SK-N-SH (cell line): ENCODE data around the gene SMIM32. TPM values are rescaled to one million over a fixed set of nuclear protein-coding genes. Genes with fewer than 3 reads are reported as not detected.

Source experiments
- CTCF ChIA-PET: fragments of 300-600, 350-600 bp; formaldehyde crosslinking; extraction: SDS; loops from one replicate; lab custom pipeline; 2021; lab: Yijun Ruan, JAX
- POLR2A ChIA-PET: fragments of 350-600 bp; sonication (Branson Sonifier 250); formaldehyde crosslinking; extraction: SDS; loops from one replicate; lab custom pipeline; 2020; ENCODE audit warnings: antibody characterized with exemption, inconsistent platforms; lab: Yijun Ruan, JAX
- DNase-seq: peaks from one replicate; pipeline ENCODE4 v3.0.0; 2012
- H2AFZ ChIP-seq: fragments of 200-600 bp; sonication (generic); 2 replicates; pipeline ENCODE4 v1.8.1; 2016; ENCODE audit warnings: antibody characterized with exemption, mild to moderate bottlenecking, low read depth
- H3F3A ChIP-seq: fragments of 200-600 bp; sonication (generic); replicated peaks from 2 replicates; pipeline ENCODE3; 2016; ENCODE audit warnings: antibody characterized with exemption, mild to moderate bottlenecking; ENCODE audit not compliant: insufficient read depth
- H3K27ac ChIP-seq, 2 experiments: fragments of 200-500 bp in 1 of 2; fragments of 200-600 bp in 1 of 2; sonication (Bioruptor generic) in 1 of 2; sonication (generic), shearing (Covaris generic) in 1 of 2; 2 replicates each; pipeline versions ENCODE4 v1.5.1 to v1.6.1; 2014 to 2016; ENCODE audit warnings: low read depth in 2 of 2, inconsistent platforms in 1 of 2, low read length in 1 of 2, mild to moderate bottlenecking in 1 of 2, mixed read lengths in 1 of 2
- H3K27me3 ChIP-seq: fragments of 200-600 bp; sonication (generic), shearing (Covaris generic); 2 replicates; pipeline ENCODE4 v1.6.1; 2016; ENCODE audit warnings: mixed run types; ENCODE audit not compliant: insufficient read depth
- H3K36me3 ChIP-seq, 2 experiments: fragments of 200-500 bp in 1 of 2; fragments of 200-600 bp in 1 of 2; sonication (Bioruptor generic) in 1 of 2; sonication (generic) in 1 of 2; replicated peaks in 1 of 2; 2 replicates each; pipeline versions ENCODE3 to v1.5.1; 2014 to 2016; ENCODE audit warnings: low read length in 1 of 2, mild to moderate bottlenecking in 1 of 2; ENCODE audit not compliant: insufficient read depth in 2 of 2, control insufficient read depth in 1 of 2
- H3K4me1 ChIP-seq, 2 experiments: fragments of 200-500 bp in 1 of 2; fragments of 200-600 bp in 1 of 2; sonication (Bioruptor generic) in 1 of 2; sonication (generic), shearing (Covaris generic) in 1 of 2; 2 replicates each; pipeline versions ENCODE4 v1.5.1 to v1.6.1; 2014 to 2016; ENCODE audit warnings: low read depth in 1 of 2, low read length in 1 of 2, mixed run types in 1 of 2; ENCODE audit not compliant: insufficient read depth in 2 of 2, control insufficient read depth in 1 of 2
- H3K4me2 ChIP-seq: fragments of 200-600 bp; sonication (generic), shearing (Covaris generic); 2 replicates; pipeline ENCODE4 v1.6.1; 2017; ENCODE audit warnings: mixed run types
- H3K4me3 ChIP-seq, 2 experiments: fragments of 200-500 bp in 1 of 2; fragments of 200-600 bp in 1 of 2; sonication (Bioruptor generic) in 1 of 2; sonication (generic), shearing (Covaris generic) in 1 of 2; 2 replicates each; pipeline versions ENCODE4 v1.5.1 to v1.8.1; 2014 to 2016; ENCODE audit warnings: low read depth in 2 of 2, inconsistent platforms in 1 of 2, low read length in 1 of 2, mild to moderate bottlenecking in 1 of 2, mixed read lengths in 1 of 2, moderate library complexity in 1 of 2
- H3K79me2 ChIP-seq: fragments of 200-600 bp; sonication (generic); 2 replicates; pipeline ENCODE4 v1.8.1; 2017; ENCODE audit warnings: mild to moderate bottlenecking; ENCODE audit not compliant: insufficient read depth
- H3K9ac ChIP-seq: fragments of 200-600 bp; sonication (generic); 2 replicates; pipeline ENCODE4 v1.6.1; 2017; ENCODE audit warnings: mixed run types
- H3K9me2 ChIP-seq: fragments of 200-600 bp; sonication (generic); 2 replicates; pipeline ENCODE4 v1.6.1; 2017; ENCODE audit warnings: mixed run types
- H3K9me3 ChIP-seq: fragments of 200-600 bp; sonication (generic); 2 replicates; pipeline ENCODE4 v1.6.1; 2017; ENCODE audit warnings: mixed run types, mild to moderate bottlenecking, moderate library complexity
- H4K20me1 ChIP-seq: fragments of 200-600 bp; sonication (generic); 2 replicates; pipeline ENCODE4 v1.6.1; 2017; ENCODE audit warnings: mild to moderate bottlenecking, mixed run types; ENCODE audit not compliant: insufficient read depth
- EP300 ChIP-seq, 2 experiments: IDR thresholded peaks; 2 replicates each; pipeline versions ENCODE4 v1.4.0 to v1.6.1; 2012; ENCODE audit warnings: borderline replicate concordance in 1 of 2, low read depth in 1 of 2, low read length in 1 of 2
- FOSL2 ChIP-seq: IDR thresholded peaks from 2 replicates; pipeline ENCODE4 v1.4.0; 2012; ENCODE audit warnings: low read depth, mild to moderate bottlenecking, moderate library complexity, borderline replicate concordance
- FOXJ3 ChIP-seq: sonication (generic); formaldehyde crosslinking; IDR thresholded peaks from 2 replicates; pipeline ENCODE4 v1.5.1; 2020; ENCODE audit warnings: mild to moderate bottlenecking, missing genetic modification reagents
- FOXM1 ChIP-seq: IDR thresholded peaks from 2 replicates; pipeline ENCODE4 v1.4.0; 2012; ENCODE audit warnings: low read depth, mild to moderate bottlenecking
- GABPA ChIP-seq: IDR thresholded peaks from 2 replicates; pipeline ENCODE4 v1.4.0; 2012; ENCODE audit warnings: low read depth, mild to moderate bottlenecking
- JUND ChIP-seq: IDR thresholded peaks from 2 replicates; pipeline ENCODE4 v1.4.0; 2012
- NFIC ChIP-seq: IDR thresholded peaks from 2 replicates; pipeline ENCODE4 v1.4.0; 2012; ENCODE audit warnings: borderline replicate concordance
- RCOR1 ChIP-seq: fragments of 150-350 bp; IDR thresholded peaks from 2 replicates; pipeline ENCODE4 v1.6.1; 2017; ENCODE audit warnings: antibody characterized with exemption, low read length
- YY1 ChIP-seq: IDR thresholded peaks from 2 replicates; pipeline ENCODE4 v1.4.0; 2012; ENCODE audit warnings: low read depth, mild to moderate bottlenecking
- WGBS: methylation state at CpG from one replicate; pipeline ENCODE4 v1.1.6; 2017; ENCODE audit warnings: low lambda C conversion rate; 5-methylcytosine and 5-hydroxymethylcytosine counted together
- polyA plus RNA-seq, 3 experiments: library from polyadenylated mRNA; depleted of rRNA; stranded (reverse); fragments of >200 nt; gene quantifications; 2 replicates each; pipeline ENCODE4 v1.2.3, GENCODE V29; 2012
- TF ChIP-seq, protein P1 (sequence below): IDR thresholded peaks from 2 replicates; pipeline ENCODE4 v1.4.0; 2012; ENCODE audit warnings: low read depth, borderline replicate concordance
- TF ChIP-seq, protein P2 (sequence below): IDR thresholded peaks from 2 replicates; pipeline ENCODE4 v1.4.0; 2012; ENCODE audit warnings: low read depth, borderline replicate concordance
- TF ChIP-seq, protein P3 (sequence below): IDR thresholded peaks from 2 replicates; pipeline ENCODE4 v1.6.1; 2012; ENCODE audit warnings: mild to moderate bottlenecking, low read depth, low read length, moderate library complexity
- TF ChIP-seq, protein P4 (sequence below): fragments of 150-350 bp; IDR thresholded peaks from 2 replicates; pipeline ENCODE4 v1.6.1; 2017; ENCODE audit warnings: antibody characterized with exemption, low read length, low read depth, borderline replicate concordance
- TF ChIP-seq, protein P5 (sequence below): fragments of 150-350 bp; IDR thresholded peaks from 2 replicates; pipeline ENCODE4 v1.6.1; 2016; ENCODE audit warnings: mild to moderate bottlenecking, low read depth, low read length

SMIM32 gene
- polyA plus RNA-seq, 1 of the 3 experiments (the other 2 are of a cell fraction), result 0.25 TPM

DNA sequence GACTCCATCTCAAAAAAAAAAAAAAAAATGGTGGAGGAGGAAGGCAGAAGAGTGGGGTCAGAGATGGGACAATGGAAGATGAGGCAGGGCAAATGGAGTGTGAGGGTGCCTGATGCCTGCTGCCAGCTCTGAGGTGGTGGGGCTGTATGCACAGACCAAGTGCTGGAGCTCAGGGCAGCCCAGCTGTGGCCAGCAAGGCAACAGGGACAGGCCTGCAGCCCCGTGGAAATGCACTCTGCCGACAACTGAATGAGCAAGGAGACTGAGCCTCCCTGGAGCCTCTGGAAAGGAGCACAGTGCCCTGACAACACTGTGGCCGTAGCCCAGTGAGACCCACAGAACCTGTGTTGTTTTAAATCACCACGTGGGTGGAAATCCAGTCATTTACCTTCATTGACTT, 22.9 kb upstream of the SMIM32 start:
- POLR2A ChIA-PET, result no interaction called here
- 48% methylated on average over 4 of the region's 4 CpGs for WGBS
- TF ChIP-seq, protein P1, sequence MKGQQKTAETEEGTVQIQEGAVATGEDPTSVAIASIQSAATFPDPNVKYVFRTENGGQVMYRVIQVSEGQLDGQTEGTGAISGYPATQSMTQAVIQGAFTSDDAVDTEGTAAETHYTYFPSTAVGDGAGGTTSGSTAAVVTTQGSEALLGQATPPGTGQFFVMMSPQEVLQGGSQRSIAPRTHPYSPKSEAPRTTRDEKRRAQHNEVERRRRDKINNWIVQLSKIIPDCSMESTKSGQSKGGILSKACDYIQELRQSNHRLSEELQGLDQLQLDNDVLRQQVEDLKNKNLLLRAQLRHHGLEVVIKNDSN, result no peak

DNA sequence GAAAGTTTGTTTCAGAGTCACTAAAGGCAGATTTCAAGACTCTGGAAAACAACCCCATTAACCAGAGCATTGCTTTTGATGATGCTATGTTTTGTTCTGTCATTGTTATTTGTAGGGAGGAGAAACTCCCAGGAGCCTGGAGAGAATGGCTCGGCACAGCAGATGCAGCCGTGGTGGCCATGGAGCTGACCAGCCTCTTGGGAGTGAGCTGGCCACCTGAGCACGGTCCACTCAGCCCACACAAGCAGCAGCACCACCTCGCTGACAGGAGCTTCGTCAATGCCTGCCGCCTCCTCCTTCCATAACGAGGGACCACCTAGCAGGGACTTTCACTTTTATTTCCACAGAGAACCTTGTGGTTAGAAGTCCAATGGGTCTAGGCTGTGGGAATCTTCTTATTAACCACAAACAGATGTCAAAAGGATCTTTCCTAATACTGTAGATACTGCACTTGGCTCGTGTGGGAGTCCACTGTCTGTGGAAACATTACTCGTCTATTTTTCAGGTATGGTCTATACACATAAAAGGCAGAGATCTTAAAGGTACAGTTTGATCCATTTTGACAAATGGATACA, 21.0 kb upstream of the SMIM32 start:
- Histone ChIP-seq H3K4me3 (no peak overlapping the region), H3K27ac (no peak overlapping the region), H3K27me3 (no peaks in the 10 kb centered on the region), H3K4me1 (no peaks in the 10 kb centered on the region), H4K20me1 (no peaks in the 10 kb centered on the region), H3K9me2 (no peaks in the 10 kb centered on the region), H3K36me3 (no peaks in the 10 kb centered on the region), H2AFZ (no peak overlapping the region), H3K4me2 (no peak overlapping the region), H3K9me3 (no peaks in the 10 kb centered on the region), H3K9ac (no peak overlapping the region), H3F3A (no peaks in the 10 kb centered on the region), H3K79me2 (no peaks in the 10 kb centered on the region)
- 50% methylated on average over 8 of the region's 9 CpGs for WGBS
- TF ChIP-seq FOSL2 (no peak), NFIC (no peak), FOXM1 (no peak), JUND (no peak), FOXJ3 (CRISPR knock-in tag) (no peak), GABPA (no peak), EP300 (IDR thresholded peaks at IDR 0.05; ENCODE audit: borderline replicate concordance in 1 of 2, low read depth in 1 of 2, low read length in 1 of 2) (no peak), RCOR1 (no peak), YY1 (no peak)
- TF ChIP-seq, protein P2, sequence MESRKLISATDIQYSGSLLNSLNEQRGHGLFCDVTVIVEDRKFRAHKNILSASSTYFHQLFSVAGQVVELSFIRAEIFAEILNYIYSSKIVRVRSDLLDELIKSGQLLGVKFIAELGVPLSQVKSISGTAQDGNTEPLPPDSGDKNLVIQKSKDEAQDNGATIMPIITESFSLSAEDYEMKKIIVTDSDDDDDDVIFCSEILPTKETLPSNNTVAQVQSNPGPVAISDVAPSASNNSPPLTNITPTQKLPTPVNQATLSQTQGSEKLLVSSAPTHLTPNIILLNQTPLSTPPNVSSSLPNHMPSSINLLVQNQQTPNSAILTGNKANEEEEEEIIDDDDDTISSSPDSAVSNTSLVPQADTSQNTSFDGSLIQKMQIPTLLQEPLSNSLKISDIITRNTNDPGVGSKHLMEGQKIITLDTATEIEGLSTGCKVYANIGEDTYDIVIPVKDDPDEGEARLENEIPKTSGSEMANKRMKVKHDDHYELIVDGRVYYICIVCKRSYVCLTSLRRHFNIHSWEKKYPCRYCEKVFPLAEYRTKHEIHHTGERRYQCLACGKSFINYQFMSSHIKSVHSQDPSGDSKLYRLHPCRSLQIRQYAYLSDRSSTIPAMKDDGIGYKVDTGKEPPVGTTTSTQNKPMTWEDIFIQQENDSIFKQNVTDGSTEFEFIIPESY, result no peak
- TF ChIP-seq, protein P1, result no peak
- TF ChIP-seq, protein P3, sequence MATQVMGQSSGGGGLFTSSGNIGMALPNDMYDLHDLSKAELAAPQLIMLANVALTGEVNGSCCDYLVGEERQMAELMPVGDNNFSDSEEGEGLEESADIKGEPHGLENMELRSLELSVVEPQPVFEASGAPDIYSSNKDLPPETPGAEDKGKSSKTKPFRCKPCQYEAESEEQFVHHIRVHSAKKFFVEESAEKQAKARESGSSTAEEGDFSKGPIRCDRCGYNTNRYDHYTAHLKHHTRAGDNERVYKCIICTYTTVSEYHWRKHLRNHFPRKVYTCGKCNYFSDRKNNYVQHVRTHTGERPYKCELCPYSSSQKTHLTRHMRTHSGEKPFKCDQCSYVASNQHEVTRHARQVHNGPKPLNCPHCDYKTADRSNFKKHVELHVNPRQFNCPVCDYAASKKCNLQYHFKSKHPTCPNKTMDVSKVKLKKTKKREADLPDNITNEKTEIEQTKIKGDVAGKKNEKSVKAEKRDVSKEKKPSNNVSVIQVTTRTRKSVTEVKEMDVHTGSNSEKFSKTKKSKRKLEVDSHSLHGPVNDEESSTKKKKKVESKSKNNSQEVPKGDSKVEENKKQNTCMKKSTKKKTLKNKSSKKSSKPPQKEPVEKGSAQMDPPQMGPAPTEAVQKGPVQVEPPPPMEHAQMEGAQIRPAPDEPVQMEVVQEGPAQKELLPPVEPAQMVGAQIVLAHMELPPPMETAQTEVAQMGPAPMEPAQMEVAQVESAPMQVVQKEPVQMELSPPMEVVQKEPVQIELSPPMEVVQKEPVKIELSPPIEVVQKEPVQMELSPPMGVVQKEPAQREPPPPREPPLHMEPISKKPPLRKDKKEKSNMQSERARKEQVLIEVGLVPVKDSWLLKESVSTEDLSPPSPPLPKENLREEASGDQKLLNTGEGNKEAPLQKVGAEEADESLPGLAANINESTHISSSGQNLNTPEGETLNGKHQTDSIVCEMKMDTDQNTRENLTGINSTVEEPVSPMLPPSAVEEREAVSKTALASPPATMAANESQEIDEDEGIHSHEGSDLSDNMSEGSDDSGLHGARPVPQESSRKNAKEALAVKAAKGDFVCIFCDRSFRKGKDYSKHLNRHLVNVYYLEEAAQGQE, result no peak
- TF ChIP-seq, protein P4, sequence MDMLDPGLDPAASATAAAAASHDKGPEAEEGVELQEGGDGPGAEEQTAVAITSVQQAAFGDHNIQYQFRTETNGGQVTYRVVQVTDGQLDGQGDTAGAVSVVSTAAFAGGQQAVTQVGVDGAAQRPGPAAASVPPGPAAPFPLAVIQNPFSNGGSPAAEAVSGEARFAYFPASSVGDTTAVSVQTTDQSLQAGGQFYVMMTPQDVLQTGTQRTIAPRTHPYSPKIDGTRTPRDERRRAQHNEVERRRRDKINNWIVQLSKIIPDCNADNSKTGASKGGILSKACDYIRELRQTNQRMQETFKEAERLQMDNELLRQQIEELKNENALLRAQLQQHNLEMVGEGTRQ, result no peak
- TF ChIP-seq, protein P5, sequence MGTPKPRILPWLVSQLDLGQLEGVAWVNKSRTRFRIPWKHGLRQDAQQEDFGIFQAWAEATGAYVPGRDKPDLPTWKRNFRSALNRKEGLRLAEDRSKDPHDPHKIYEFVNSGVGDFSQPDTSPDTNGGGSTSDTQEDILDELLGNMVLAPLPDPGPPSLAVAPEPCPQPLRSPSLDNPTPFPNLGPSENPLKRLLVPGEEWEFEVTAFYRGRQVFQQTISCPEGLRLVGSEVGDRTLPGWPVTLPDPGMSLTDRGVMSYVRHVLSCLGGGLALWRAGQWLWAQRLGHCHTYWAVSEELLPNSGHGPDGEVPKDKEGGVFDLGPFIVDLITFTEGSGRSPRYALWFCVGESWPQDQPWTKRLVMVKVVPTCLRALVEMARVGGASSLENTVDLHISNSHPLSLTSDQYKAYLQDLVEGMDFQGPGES, result no peak
- POLR2A ChIA-PET, result no interaction called here
- DNase-seq, result no peak
- CTCF ChIA-PET, result interaction anchor here (0.8 to 5.8 kb wide), 8 partner anchors 10 to 790 kb away, joined by 3 to 109 read pairs (median 20); partner anchors contain the start of genes IL9 and SMIM32

More for the DNA sequence above, 22.9 kb upstream of the SMIM32 start:
- H3K4me1 ChIP-seq, result no peaks in the 10 kb centered on the region
- no peaks in the 10 kb centered on the region for H3K9me2 ChIP-seq
- no peak for DNase-seq
- no peaks in the 10 kb centered on the region for H3K9me3 ChIP-seq
- no peak overlapping the region for H3K9ac ChIP-seq
- H4K20me1 ChIP-seq, result no peaks in the 10 kb centered on the region
- no peaks in the 10 kb centered on the region for H3K36me3 ChIP-seq
- H3K27ac ChIP-seq, result no peak overlapping the region
- H3K79me2 ChIP-seq, result no peaks in the 10 kb centered on the region
- no peak overlapping the region for H2AFZ ChIP-seq
- H3F3A ChIP-seq, result no peaks in the 10 kb centered on the region
- no peak overlapping the region for H3K4me2 ChIP-seq
- CTCF ChIA-PET, result interaction anchor here (1.5 kb wide), 1 partner anchor 328 kb away, joined by 6 read pairs; no protein-coding TSS in a partner anchor
- no peak overlapping the region for H3K4me3 ChIP-seq
- no peaks in the 10 kb centered on the region for H3K27me3 ChIP-seq
